ENCODE results near the gene YPEL1. TPM values are rescaled to one million over a fixed set of nuclear protein-coding genes. Genes with fewer than 3 reads are reported as not detected.
"Not testable (repeated sequence)": the region's sequence is repeated elsewhere in the genome, so short reads cannot be mapped to it uniquely, and the experiment has no call there.

Gene YPEL1
- total and polyA plus RNA-seq, 2 of the 13 experiments (the other 11 are each of a cell fraction or from before 2014, with no cell fraction given), result 0.33 to 2.5 TPM

DNA sequence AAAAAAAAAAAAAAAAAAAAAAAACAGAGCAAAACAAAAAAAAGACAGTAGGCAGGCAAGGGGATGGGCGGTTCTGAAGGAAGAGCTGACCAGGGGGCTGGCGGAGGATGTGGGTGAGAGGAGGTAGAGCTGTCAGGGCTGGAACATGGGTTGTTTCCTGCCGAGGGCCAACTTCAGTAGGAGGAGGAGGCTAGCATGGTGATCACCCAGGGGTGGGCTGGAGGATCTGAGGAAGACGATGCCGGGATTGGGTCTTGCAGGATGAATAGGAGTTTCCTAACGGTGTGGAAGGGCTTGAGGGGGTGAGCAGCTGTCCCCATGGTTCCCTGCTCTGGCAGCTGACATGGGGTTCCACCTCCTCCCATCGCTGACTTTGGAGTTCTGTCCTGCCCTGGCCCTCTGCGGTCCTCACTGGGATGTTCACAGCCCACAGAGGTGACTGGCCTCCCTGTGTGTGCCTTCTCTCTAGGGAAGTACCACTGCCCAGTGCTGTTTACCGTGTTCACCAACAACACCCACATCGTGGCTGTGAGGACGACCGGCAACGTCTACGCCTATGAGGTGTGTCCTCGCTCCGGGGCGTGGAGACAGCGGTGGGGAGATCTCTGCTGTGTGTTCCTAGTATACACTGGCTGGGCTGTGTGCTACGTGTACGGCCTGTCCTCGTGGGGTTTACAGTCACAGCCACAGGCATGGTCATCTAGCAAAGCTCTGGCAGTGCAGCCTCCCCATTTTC lies 54.6 kb downstream of the YPEL1 start (continued):
- TF ChIP-seq KLF13 (CRISPR knock-in tag; IDR thresholded peaks at IDR 0.05), result no peak
- TF ChIP-seq, protein P1, sequence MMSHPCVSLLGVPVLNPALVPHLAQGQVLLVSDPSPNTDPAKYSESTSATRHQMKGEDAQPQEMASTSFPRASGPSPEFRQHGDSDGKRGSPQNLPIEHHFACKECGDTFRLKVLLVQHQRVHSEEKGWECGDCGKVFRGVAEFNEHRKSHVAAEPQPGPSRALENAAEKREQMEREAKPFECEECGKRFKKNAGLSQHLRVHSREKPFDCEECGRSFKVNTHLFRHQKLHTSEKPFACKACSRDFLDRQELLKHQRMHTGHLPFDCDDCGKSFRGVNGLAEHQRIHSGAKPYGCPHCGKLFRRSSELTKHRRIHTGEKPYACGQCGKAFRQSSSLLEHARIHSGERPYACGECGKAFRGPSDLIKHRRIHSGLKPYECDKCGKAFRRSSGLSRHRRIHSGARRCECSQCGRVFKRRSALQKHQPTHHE (CRISPR knock-in tag; IDR thresholded peaks at IDR 0.05; ENCODE audit: borderline replicate concordance), result no peak
- no peak for TF ChIP-seq PRMT3 (CRISPR knock-in tag; IDR thresholded peaks at IDR 0.05; ENCODE audit: borderline replicate concordance, low read depth)
- TF ChIP-seq MLLT10 (CRISPR knock-in tag; IDR thresholded peaks at IDR 0.05), result no peak
- TF ChIP-seq ZNF790 (CRISPR knock-in tag; IDR thresholded peaks at IDR 0.05; ENCODE audit: borderline replicate concordance), result no peak

DNA sequence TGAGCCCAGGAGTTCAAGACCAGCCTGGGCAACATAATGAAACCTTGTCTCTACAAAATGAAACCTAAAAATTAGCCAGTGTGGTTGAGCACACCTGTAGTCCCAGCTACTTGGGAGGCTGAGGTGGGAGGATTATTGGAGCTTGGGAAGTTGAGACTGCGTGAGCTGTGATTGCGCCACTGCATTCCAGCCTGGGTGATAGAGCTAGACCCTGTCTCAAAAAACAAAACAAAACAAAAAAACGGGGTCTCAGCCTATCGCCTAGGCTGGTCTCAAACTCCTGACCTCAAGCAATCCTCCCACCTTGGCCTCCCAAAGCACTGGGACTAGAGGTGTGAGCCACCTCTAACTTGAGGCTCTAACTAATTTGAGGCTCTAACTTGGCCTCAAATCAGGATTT lies 56.2 kb downstream of the YPEL1 start:
- CTCF ChIA-PET (ENCODE audit: low intra/inter-chr PET ratio, low total read pairs), result no interaction called here
- TF ChIP-seq FOXA3 (CRISPR knock-in tag; IDR thresholded peaks at IDR 0.05), result no peak
- TF ChIP-seq JUN (CRISPR knock-in tag; IDR thresholded peaks at IDR 0.05), result no peak
- TF ChIP-seq, protein P2, sequence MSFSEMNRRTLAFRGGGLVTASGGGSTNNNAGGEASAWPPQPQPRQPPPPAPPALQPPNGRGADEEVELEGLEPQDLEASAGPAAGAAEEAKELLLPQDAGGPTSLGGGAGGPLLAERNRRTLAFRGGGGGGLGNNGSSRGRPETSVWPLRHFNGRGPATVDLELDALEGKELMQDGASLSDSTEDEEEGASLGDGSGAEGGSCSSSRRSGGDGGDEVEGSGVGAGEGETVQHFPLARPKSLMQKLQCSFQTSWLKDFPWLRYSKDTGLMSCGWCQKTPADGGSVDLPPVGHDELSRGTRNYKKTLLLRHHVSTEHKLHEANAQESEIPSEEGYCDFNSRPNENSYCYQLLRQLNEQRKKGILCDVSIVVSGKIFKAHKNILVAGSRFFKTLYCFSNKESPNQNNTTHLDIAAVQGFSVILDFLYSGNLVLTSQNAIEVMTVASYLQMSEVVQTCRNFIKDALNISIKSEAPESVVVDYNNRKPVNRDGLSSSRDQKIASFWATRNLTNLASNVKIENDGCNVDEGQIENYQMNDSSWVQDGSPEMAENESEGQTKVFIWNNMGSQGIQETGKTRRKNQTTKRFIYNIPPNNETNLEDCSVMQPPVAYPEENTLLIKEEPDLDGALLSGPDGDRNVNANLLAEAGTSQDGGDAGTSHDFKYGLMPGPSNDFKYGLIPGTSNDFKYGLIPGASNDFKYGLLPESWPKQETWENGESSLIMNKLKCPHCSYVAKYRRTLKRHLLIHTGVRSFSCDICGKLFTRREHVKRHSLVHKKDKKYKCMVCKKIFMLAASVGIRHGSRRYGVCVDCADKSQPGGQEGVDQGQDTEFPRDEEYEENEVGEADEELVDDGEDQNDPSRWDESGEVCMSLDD (CRISPR knock-in tag; IDR thresholded peaks at IDR 0.05; ENCODE audit: borderline replicate concordance), result no peak
- TF ChIP-seq JUNB (CRISPR knock-in tag; IDR thresholded peaks at IDR 0.05; ENCODE audit: borderline replicate concordance), result no peak
- TF ChIP-seq ZNF75D (CRISPR knock-in tag; IDR thresholded peaks at IDR 0.05; ENCODE audit: borderline replicate concordance), result no peak
- TF ChIP-seq GPN1 (CRISPR knock-in tag; IDR thresholded peaks at IDR 0.05; ENCODE audit: borderline replicate concordance), result no peak
- Histone ChIP-seq H3K9me3 (ENCODE audit: low read length) (no peaks in the 10 kb centered on the region), H3K79me2 (ENCODE audit: insufficient read depth, low read length) (no peaks in the 10 kb centered on the region), H3K27me3 (ENCODE audit: control insufficient read depth in 1 of 2, insufficient read depth in 2 of 2, low read length in 2 of 2) (no peaks in the 10 kb centered on the region; a peak in 1 of 5 replicates), H3K36me3 (replicated peaks in 1 of 2; ENCODE audit: control insufficient read depth in 1 of 2, insufficient read depth in 2 of 2, low read length in 2 of 2) (peaks cover 16 to 50% of the 10 kb centered on the region in 2 experiments; a peak in 4 of 5 replicates), H3K27ac (ENCODE audit: extremely low read length, insufficient read depth, low read length) (no peak overlapping the region), H3K4me2 (ENCODE audit: low read depth, low read length) (no peak overlapping the region), H2AFZ (ENCODE audit: low read length) (no peak overlapping the region), H3K9ac (ENCODE audit: insufficient read depth, low read depth, low read length) (no peak overlapping the region), H4K20me1 (ENCODE audit: insufficient read depth, low read length) (no peaks in the 10 kb centered on the region), H3K4me1 (ENCODE audit: insufficient read depth, low read length) (peaks cover 25% of the 10 kb centered on the region), H3K4me3 (replicated peaks in 1 of 3; ENCODE audit: insufficient read depth in 1 of 3, low read depth in 2 of 3, low read length in 3 of 3) (no peak overlapping the region)
- FAIRE-seq (no peak), ATAC-seq (no peak), DNase-seq (ENCODE audit: low spot score) (no peak)
- POLR2A ChIA-PET, result no interaction called here
- WGBS (ENCODE audit: low lambda C conversion rate), result 83% methylated on average over 4 of the region's 4 CpGs
- intact Hi-C loops (cut with micrococcal nuclease; ENCODE audit: unreplicated experiment) (no loop called here), in situ Hi-C loops (cut with HindIII; ENCODE audit: extremely low pct_ligation_motif_present, low pct_unique_long_range_greater_than_20kb) (no loop called here)
- BruUV-seq (replicated peaks), result no TSS peak

DNA sequence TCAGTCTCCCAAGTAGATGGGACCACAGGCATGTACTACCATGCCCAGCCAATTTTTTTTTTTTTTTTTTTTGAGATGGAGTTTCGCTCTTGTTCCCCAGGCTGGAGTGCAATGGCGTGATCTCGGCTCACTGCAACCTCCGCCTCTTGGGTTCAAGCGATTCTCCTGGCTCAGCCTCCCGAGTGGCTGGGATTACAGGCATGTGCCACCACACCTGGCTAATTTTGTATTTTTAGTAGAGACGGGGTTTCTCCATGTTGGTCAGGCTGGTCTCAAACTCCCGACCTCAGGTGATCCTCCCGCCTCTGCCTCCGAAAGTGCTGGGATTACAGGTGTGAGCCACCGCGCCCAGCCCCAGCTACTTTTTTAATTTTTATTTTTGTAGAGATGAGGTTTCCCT lies 56.8 kb downstream of the YPEL1 start:
- H3K4me2 ChIP-seq (ENCODE audit: low read depth, low read length); H3K4me3 ChIP-seq (replicated peaks in 1 of 3; ENCODE audit: insufficient read depth in 1 of 3, low read depth in 2 of 3, low read length in 3 of 3); DNase-seq (ENCODE audit: low spot score); H3K27ac ChIP-seq (ENCODE audit: extremely low read length, insufficient read depth, low read length); H2AFZ ChIP-seq (ENCODE audit: low read length); POLR2A ChIA-PET; FAIRE-seq; in situ Hi-C loops (cut with HindIII; ENCODE audit: extremely low pct_ligation_motif_present, low pct_unique_long_range_greater_than_20kb); H4K20me1 ChIP-seq (ENCODE audit: insufficient read depth, low read length); H3K9me3 ChIP-seq (ENCODE audit: low read length); intact Hi-C loops (cut with micrococcal nuclease; ENCODE audit: unreplicated experiment); H3K79me2 ChIP-seq (ENCODE audit: insufficient read depth, low read length); BruUV-seq (replicated peaks); CTCF ChIA-PET (ENCODE audit: low intra/inter-chr PET ratio, low total read pairs); H3K9ac ChIP-seq (ENCODE audit: insufficient read depth, low read depth, low read length); ATAC-seq; H3K27me3 ChIP-seq (ENCODE audit: control insufficient read depth in 1 of 2, insufficient read depth in 2 of 2, low read length in 2 of 2): not testable (repeated sequence)
- 98% methylated on average over 12 of the region's 12 CpGs for WGBS (ENCODE audit: low lambda C conversion rate)
- Histone ChIP-seq H3K4me1 (ENCODE audit: insufficient read depth, low read length) (peaks cover 30% of the 10 kb centered on the region), H3K36me3 (replicated peaks in 1 of 2; ENCODE audit: control insufficient read depth in 1 of 2, insufficient read depth in 2 of 2, low read length in 2 of 2) (peaks cover 16 to 52% of the 10 kb centered on the region in 2 experiments; a peak in 4 of 5 replicates)

Measured in HepG2 (cell line).